ENCODE data around the gene NIPAL1.

The NIPAL1 gene

GRCh38 chr4:48031802-48032525 is 15.4 kb downstream of the NIPAL1 start:
- Histone ChIP-seq H3K4me2 (ENCODE audit: low read depth, low read length, poor library complexity, severe bottlenecking) (no peak overlapping the region), H3K9ac (ENCODE audit: low read depth, low read length, poor library complexity, severe bottlenecking) (no peak overlapping the region), H3K27me3 (ENCODE audit: insufficient read depth, low read length, poor library complexity, severe bottlenecking) (no peaks in the 10 kb centered on the region), H4K20me1 (ENCODE audit: insufficient read depth, low read length, poor library complexity, severe bottlenecking) (no peaks in the 10 kb centered on the region), H3K36me3 (ENCODE audit: insufficient read depth, low read length) (no peaks in the 10 kb centered on the region), H3K79me2 (ENCODE audit: insufficient read depth, low read length) (no peaks in the 10 kb centered on the region), H3K4me1 (ENCODE audit: insufficient read depth, low read length, poor library complexity, severe bottlenecking) (no peaks in the 10 kb centered on the region), H3K9me2 (replicated peaks; ENCODE audit: low read depth, low read length) (no peaks in the 10 kb centered on the region), H2AFZ (ENCODE audit: low read length) (no peak overlapping the region), H3F3A (ENCODE audit: low read depth) (no peaks in the 10 kb centered on the region), H3K9me3 (ENCODE audit: insufficient read depth, low read depth, low read length) (no peaks in the 10 kb centered on the region), H3K4me3 (ENCODE audit: low read length, poor library complexity, severe bottlenecking) (no peak overlapping the region)
- TF ChIP-seq CTCF (conservative IDR thresholded peaks at IDR 0.05; ENCODE audit: low read length) (no peak), EZH2phosphoT487 (IDR thresholded peaks at IDR 0.05; ENCODE audit: borderline replicate concordance) (no peak)

- no peaks in the 10 kb centered on the region for H3F3A ChIP-seq (ENCODE audit: low read depth)
- H3K79me2 ChIP-seq (ENCODE audit: insufficient read depth, low read length) = no peaks in the 10 kb centered on the region
- no peaks in the 10 kb centered on the region for H4K20me1 ChIP-seq (ENCODE audit: insufficient read depth, low read length, poor library complexity, severe bottlenecking)
- H3K4me3 ChIP-seq (ENCODE audit: low read length, poor library complexity, severe bottlenecking) = no peak overlapping the region
- H3K27me3 ChIP-seq (ENCODE audit: insufficient read depth, low read length, poor library complexity, severe bottlenecking) = no peaks in the 10 kb centered on the region
- no peaks in the 10 kb centered on the region for H3K36me3 ChIP-seq (ENCODE audit: insufficient read depth, low read length)
- H3K9me2 ChIP-seq (replicated peaks; ENCODE audit: low read depth, low read length) = no peaks in the 10 kb centered on the region
- TF ChIP-seq EZH2phosphoT487 (IDR thresholded peaks at IDR 0.05; ENCODE audit: borderline replicate concordance) (no peak), CTCF (conservative IDR thresholded peaks at IDR 0.05; ENCODE audit: low read length) (no peak)
- H3K9ac ChIP-seq (ENCODE audit: low read depth, low read length, poor library complexity, severe bottlenecking) = no peak overlapping the region
- H2AFZ ChIP-seq (ENCODE audit: low read length) = no peak overlapping the region
- H3K9me3 ChIP-seq (ENCODE audit: insufficient read depth, low read depth, low read length) = no peaks in the 10 kb centered on the region
- H3K4me2 ChIP-seq (ENCODE audit: low read depth, low read length, poor library complexity, severe bottlenecking) = no peak overlapping the region
- H3K4me1 ChIP-seq (ENCODE audit: insufficient read depth, low read length, poor library complexity, severe bottlenecking) = no peaks in the 10 kb centered on the region
Observed at GRCh38 chr4:48032721-48033120, 16.1 kb downstream of the NIPAL1 start.

DNA sequence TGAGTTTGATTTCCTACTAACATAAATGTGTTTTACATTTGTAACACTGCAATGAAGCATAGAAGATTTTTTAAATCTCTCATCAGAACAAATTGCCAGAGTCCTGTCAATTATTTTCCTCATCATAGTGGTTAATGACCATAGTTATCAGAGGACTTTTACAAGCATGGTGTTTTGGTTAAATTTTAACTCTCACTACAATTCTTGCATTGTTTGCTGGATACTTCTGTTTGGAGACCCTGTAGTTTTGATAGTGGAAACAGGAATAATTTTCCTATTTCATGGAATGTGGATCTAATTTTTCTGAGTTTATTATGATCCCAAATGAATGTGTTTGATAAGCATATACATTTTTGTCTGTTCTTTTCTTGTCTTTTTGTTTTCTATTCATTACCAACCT is 16.8 kb downstream of the NIPAL1 start:
- Histone ChIP-seq H2AFZ (ENCODE audit: low read length) (no peak overlapping the region), H3K9ac (ENCODE audit: low read depth, low read length, poor library complexity, severe bottlenecking) (no peak overlapping the region), H3K9me2 (replicated peaks; ENCODE audit: low read depth, low read length) (no peaks in the 10 kb centered on the region), H4K20me1 (ENCODE audit: insufficient read depth, low read length, poor library complexity, severe bottlenecking) (no peaks in the 10 kb centered on the region), H3K9me3 (ENCODE audit: insufficient read depth, low read depth, low read length) (no peaks in the 10 kb centered on the region), H3K4me2 (ENCODE audit: low read depth, low read length, poor library complexity, severe bottlenecking) (no peak overlapping the region), H3K27me3 (ENCODE audit: insufficient read depth, low read length, poor library complexity, severe bottlenecking) (no peaks in the 10 kb centered on the region), H3K79me2 (ENCODE audit: insufficient read depth, low read length) (no peaks in the 10 kb centered on the region), H3F3A (ENCODE audit: low read depth) (no peaks in the 10 kb centered on the region), H3K36me3 (ENCODE audit: insufficient read depth, low read length) (no peaks in the 10 kb centered on the region), H3K4me3 (ENCODE audit: low read length, poor library complexity, severe bottlenecking) (no peak overlapping the region), H3K4me1 (ENCODE audit: insufficient read depth, low read length, poor library complexity, severe bottlenecking) (no peaks in the 10 kb centered on the region)
- TF ChIP-seq CTCF (conservative IDR thresholded peaks at IDR 0.05; ENCODE audit: low read length) = no peak
- no peak for TF ChIP-seq EZH2phosphoT487 (IDR thresholded peaks at IDR 0.05; ENCODE audit: borderline replicate concordance)

All from Loucy (cell line).